GM12801 (cell line): ENCODE data around the gene KCNK15.

ENCODE experiments used
- CTCF ChIP-seq: IDR thresholded peaks from one replicate; pipeline ENCODE4 v1.5.1; 2011; ENCODE audit warnings: control low read depth; ENCODE audit not compliant: insufficient read length; ENCODE audit errors: extremely low read depth

The KCNK15 gene

GRCh38 chr20:44709797-44710196, 35.9 kb upstream of the KCNK15 start:
- no peak for TF ChIP-seq CTCF

GRCh38 chr20:44711237-44711636, 34.4 kb upstream of the KCNK15 start:
- no peak for TF ChIP-seq CTCF

- TF ChIP-seq CTCF, result no peak
Measured at GRCh38 chr20:44714102-44714700, 31.5 kb upstream of the KCNK15 start.

- TF ChIP-seq CTCF, result no peak
Measured at GRCh38 chr20:44714701-44715498, 30.8 kb upstream of the KCNK15 start, which contains the start of gene CCN5. Gene CCN5, plus strand, starts transcription at chr20:44715369. Its CDS starts 22 bp downstream, at chr20:44715391.

GRCh38 chr20:44715499-44716308, 30.0 kb upstream of the KCNK15 start:
- TF ChIP-seq CTCF, result no peak

GRCh38 chr20:44716309-44717106, 29.2 kb upstream of the KCNK15 start:
- TF ChIP-seq CTCF, result no peak

GRCh38 chr20:44717986-44718385, 27.7 kb upstream of the KCNK15 start:
- no peak for TF ChIP-seq CTCF
